GM12878 (cell line): Measurements from ENCODE around the gene OVOL3. TPM values are rescaled to one million over a fixed set of nuclear protein-coding genes. Genes with fewer than 3 reads are reported as not detected.
"Not testable (repeated sequence)": the region's sequence is repeated elsewhere in the genome, so short reads cannot be mapped to it uniquely, and the experiment has no call there.

ENCODE experiments used
- ATAC-seq: fragments of 200-7000 bp; cut with Tn5 transposase; 3 replicates; pipeline ENCODE4 v1.9.1; 2020; ENCODE audit warnings: mild to moderate bottlenecking, moderate library complexity
- BruUV-seq: library from RNA; stranded (reverse); fragments of 400-500 nt; replicated peaks from 2 replicates; lab custom pipeline; 2021; lab: Mats Ljungman, UMichigan
- CTCF ChIA-PET: fragments of 300-600 bp; sonication (Branson Sonifier 250); formaldehyde crosslinking; extraction: SDS; loops from one replicate; lab custom pipeline; 2021; ENCODE audit warnings: inconsistent platforms; lab: Yijun Ruan, JAX
- POLR2A ChIA-PET: fragments of 350-600 bp; formaldehyde crosslinking; extraction: SDS; loops from one replicate; lab custom pipeline; 2021; ENCODE audit warnings: inconsistent platforms; lab: Charles Lee
- RAD21 ChIA-PET: fragments of 300-600 bp; sonication (Branson Sonifier 250); formaldehyde crosslinking; loops from one replicate; lab custom pipeline; 2023; ENCODE audit warnings: antibody characterized with exemption; ENCODE audit not compliant: unreplicated experiment; lab: Charles Lee
- SMC1A ChIA-PET: fragments of 300-600 bp; sonication (Branson Sonifier 250); formaldehyde crosslinking; loops from one replicate; lab custom pipeline; 2023; ENCODE audit not compliant: unreplicated experiment, uncharacterized antibody; lab: Charles Lee
- DNase-seq: peaks from one replicate; pipeline ENCODE4 v3.0.0-alpha.2; 2011; ENCODE audit warnings: low read depth, low spot score
- FAIRE-seq: peaks from 3 replicates; lab custom pipeline; 2011; peaks lifted over from hg19 to GRCh38; lab: Jason Lieb, UNC
- H2AFZ ChIP-seq: 2 replicates; pipeline ENCODE4 v1.6.0; 2011; ENCODE audit warnings: low read depth, low read length, control low read depth; ENCODE audit not compliant: control insufficient read depth
- H3K27ac ChIP-seq: 2 replicates; pipeline ENCODE4 v1.5.1; 2011; ENCODE audit warnings: control low read depth; ENCODE audit not compliant: control insufficient read depth, insufficient read depth
- H3K27me3 ChIP-seq, 2 experiments: replicated peaks in 1 of 2; 2 replicates each; pipeline versions ENCODE4 v1.6.0 to v1.6.1; 2011; ENCODE audit warnings: low read length in 1 of 2; ENCODE audit not compliant: control insufficient read depth in 2 of 2, insufficient read depth in 2 of 2
- H3K36me3 ChIP-seq, 2 experiments: 2 replicates each; pipeline ENCODE4 v1.5.1; 2011; ENCODE audit warnings: low read length in 1 of 2; ENCODE audit not compliant: control insufficient read depth in 2 of 2, insufficient read depth in 2 of 2
- H3K4me1 ChIP-seq: 2 replicates; pipeline ENCODE4 v1.6.1; 2011; ENCODE audit warnings: mild to moderate bottlenecking, low read length, moderate library complexity, mixed read lengths; ENCODE audit not compliant: control insufficient read depth, insufficient read depth
- H3K4me2 ChIP-seq: 2 replicates; pipeline ENCODE4 v1.6.0; 2011; ENCODE audit warnings: control low read depth; ENCODE audit not compliant: control insufficient read depth, insufficient read depth
- H3K4me3 ChIP-seq: fragments of 200-600 bp; sonication (generic); 2 replicates; pipeline ENCODE4 v1.5.1; 2016
- H3K79me2 ChIP-seq: 2 replicates; pipeline ENCODE4 v1.6.0; 2011; ENCODE audit warnings: low read length; ENCODE audit not compliant: control insufficient read depth, insufficient read depth
- H3K9ac ChIP-seq: 2 replicates; pipeline ENCODE4 v1.8.0; 2011; ENCODE audit warnings: low read length, control low read depth, mixed read lengths; ENCODE audit not compliant: control insufficient read depth, insufficient read depth
- H3K9me3 ChIP-seq: replicated peaks from 3 replicates; pipeline ENCODE4 v1.5.1; 2011; ENCODE audit warnings: mild to moderate bottlenecking, low read length; ENCODE audit not compliant: control insufficient read depth, insufficient read depth
- H4K20me1 ChIP-seq: 2 replicates; pipeline ENCODE4 v1.6.0; 2011; ENCODE audit not compliant: control insufficient read depth, insufficient read depth
- ATF3 ChIP-seq: IDR thresholded peaks from 2 replicates; pipeline ENCODE4 v1.6.1; 2011; ENCODE audit warnings: low read depth, mild to moderate bottlenecking, low read length, moderate library complexity, borderline replicate concordance; ENCODE audit errors: extremely low read depth
- CEBPB ChIP-seq, 2 experiments: fragments of 150-350 bp in 1 of 2; IDR thresholded peaks; 2 replicates each; pipeline ENCODE4 v1.6.1; 2012 to 2014; ENCODE audit warnings: low read depth in 2 of 2, low read length in 2 of 2, borderline replicate concordance in 1 of 2, inconsistent platforms in 1 of 2
- CREM ChIP-seq: IDR thresholded peaks from 2 replicates; pipeline ENCODE4 v1.6.1; 2014; ENCODE audit warnings: antibody characterized with exemption, low read depth
- EED ChIP-seq: sonication (generic); IDR thresholded peaks from 2 replicates; pipeline ENCODE4 v1.6.1; 2016; ENCODE audit warnings: antibody characterized with exemption, low read depth
- MLLT1 ChIP-seq: fragments of 450-650 bp; IDR thresholded peaks from 2 replicates; pipeline ENCODE4 v1.6.1; 2016; ENCODE audit warnings: mild to moderate bottlenecking
- PAX8 ChIP-seq: fragments of 450-650 bp; IDR thresholded peaks from 2 replicates; pipeline ENCODE4 v1.6.1; 2017; ENCODE audit warnings: mild to moderate bottlenecking, moderate library complexity
- SMAD1 ChIP-seq: fragments of 450-650 bp; IDR thresholded peaks from 2 replicates; pipeline ENCODE4 v1.6.1; 2018; ENCODE audit warnings: mild to moderate bottlenecking, low read depth; ENCODE audit not compliant: partially characterized antibody
- WGBS: methylation state at CpG from one replicate; pipeline ENCODE4 v1.1.6; 2016; ENCODE audit warnings: low lambda C conversion rate; ENCODE audit not compliant: insufficient replicate concordance, insufficient coverage; ENCODE audit errors: missing lambda C conversion rate; 5-methylcytosine and 5-hydroxymethylcytosine counted together
- in situ Hi-C: fragments of 300-500 bp; cut with MboI; formaldehyde crosslinking; loops from 9 replicates; pipeline ENCODE4 v1.14.3; 2018; ENCODE audit warnings: mixed read lengths
- intact Hi-C: fragments of 100-400 bp; cut with micrococcal nuclease; formaldehyde crosslinking; loops from one replicate; pipeline ENCODE4 v1.14.2; 2022; ENCODE audit not compliant: unreplicated experiment
- polyA plus RNA-seq, 11 experiments: library from polyadenylated mRNA; depleted of rRNA in 4 of 11; unstranded in 6 of 11; stranded (reverse) in 5 of 11; fragments of >200 nt; fragmentation: Nextera tagmentation in 4 of 11; fragmentation: Illumina TruSeq in 1 of 11; extraction: Ambion mirVana in 4 of 11; extraction: Trizol in 1 of 11; gene quantifications; 1 replicate in 1 of 11; 2 replicates in 10 of 11; pipeline versions ENCODE4 v1.2.1 to v1.2.3, GENCODE V29; 2011 to 2016; ENCODE audit warnings: inconsistent platforms in 2 of 11, missing spikeins in 2 of 11, low read depth in 1 of 11
- total RNA-seq, 4 experiments: library from RNA; depleted of rRNA in 3 of 4; stranded (reverse); fragments of >200 nt in 3 of 4; fragmentation: Illumina TruSeq in 1 of 4; extraction: Trizol in 1 of 4; gene quantifications; 2 replicates each; pipeline versions ENCODE4 v1.2.1 to v1.2.3, GENCODE V29; 2013 to 2021

Gene OVOL3
- total and polyA plus RNA-seq, 10 of the 15 experiments (the other 5 are each of a cell fraction or from before 2014, with no cell fraction given): 0.43 TPM; not detected in 9

- Histone ChIP-seq H3K4me2 (no peak overlapping the region), H3K9me3 (no peaks in the 10 kb centered on the region), H3K79me2 (no peaks in the 10 kb centered on the region), H3K36me3 (peaks cover 8 to 25% of the 10 kb centered on the region in 2 experiments), H3K4me3 (no peak overlapping the region), H3K27ac (no peak overlapping the region), H3K27me3 (no peaks in the 10 kb centered on the region), H3K4me1 (no peaks in the 10 kb centered on the region; the same call in 1 of the 2 replicates), H3K9ac (no peak overlapping the region), H4K20me1 (no peaks in the 10 kb centered on the region), H2AFZ (no peak overlapping the region)
- in situ Hi-C loops (no loop called here), intact Hi-C loops (no loop called here)
- WGBS: 93% methylated on average over 8 of the region's 8 CpGs
- FAIRE-seq (no peak), DNase-seq (no peak), ATAC-seq (no peak)
- RAD21 ChIA-PET: no interaction called here
- SMC1A ChIA-PET: no interaction called here
- no TSS peak for BruUV-seq
- CTCF ChIA-PET: no interaction called here
- TF ChIP-seq MLLT1: no peak
- no peak for TF ChIP-seq CREM
- POLR2A ChIA-PET: no interaction called here
Measured at GRCh38 chr19:36064826-36065225, 46.1 kb upstream of the OVOL3 start.

- no TSS peak for BruUV-seq
- Histone ChIP-seq H3K27ac (no peak overlapping the region), H3K9ac (no peak overlapping the region), H2AFZ (no peak overlapping the region), H3K36me3 (peaks cover 8 to 34% of the 10 kb centered on the region in 2 experiments; a peak in 3 of 4 replicates), H3K27me3 (no peaks in the 10 kb centered on the region), H3K4me1 (no peaks in the 10 kb centered on the region), H3K9me3 (no peaks in the 10 kb centered on the region), H4K20me1 (no peaks in the 10 kb centered on the region), H3K4me3 (no peak overlapping the region), H3K79me2 (no peaks in the 10 kb centered on the region), H3K4me2 (no peak overlapping the region)
- TF ChIP-seq ATF3 (no peak), PAX8 (no peak), EED (no peak), CEBPB (IDR thresholded peaks at IDR 0.05; ENCODE audit: borderline replicate concordance in 1 of 2, low read depth in 2 of 2, low read length in 2 of 2) (no peak), SMAD1 (no peak)
- in situ Hi-C loops (no loop called here), intact Hi-C loops (no loop called here)
- POLR2A ChIA-PET: no interaction called here
- WGBS: 93% methylated on average over 11 of the region's 11 CpGs
- FAIRE-seq: no peak
- CTCF ChIA-PET: no interaction called here
- no peak for ATAC-seq
- SMC1A ChIA-PET: no interaction called here
- RAD21 ChIA-PET: no interaction called here
- no peak for DNase-seq
Measured at GRCh38 chr19:36067681-36068080, 43.3 kb upstream of the OVOL3 start.

GRCh38 chr19:36068810-36069499 lies 42.0 kb upstream of the OVOL3 start:
- H3K27me3 ChIP-seq, CTCF ChIA-PET, DNase-seq, intact Hi-C loops, H3K79me2 ChIP-seq, H3K27ac ChIP-seq, ATAC-seq, POLR2A ChIA-PET, H3K4me2 ChIP-seq, BruUV-seq, H2AFZ ChIP-seq, FAIRE-seq, H3K4me3 ChIP-seq, H4K20me1 ChIP-seq, SMC1A ChIA-PET, H3K9ac ChIP-seq, H3K4me1 ChIP-seq, in situ Hi-C loops, RAD21 ChIA-PET, H3K9me3 ChIP-seq: not testable (repeated sequence)
- peaks cover 7 to 31% of the 10 kb centered on the region in 2 experiments; a peak in 3 of 4 replicates for H3K36me3 ChIP-seq
- WGBS: 97% methylated on average over 18 of the region's 57 CpGs
